Common myeloid progenitor, CD34-positive (primary cell): ENCODE results near the gene GAREM1.
A peak's percentile ranks its signal among the peaks of the same experiment; 100 is the strongest.

ENCODE experiments used
- CTCF ChIA-PET: fragments of 350-600 bp; sonication (Branson Sonifier 250); formaldehyde crosslinking; loops from one replicate; lab custom pipeline; 2021; ENCODE audit warnings: antibody characterized with exemption; lab: Charles Lee
- POLR2A ChIA-PET: fragments of 350-600 bp; sonication (Branson Sonifier 250); formaldehyde crosslinking; loops from one replicate; lab custom pipeline; 2021; ENCODE audit warnings: antibody characterized with exemption; lab: Charles Lee
- DNase-seq, 3 donors: peaks; one replicate each; pipeline versions ENCODE4 v3.0.0 to v3.0.0-alpha.2; 2013
- H3K27ac ChIP-seq, 2 experiments: 1 replicate in 1 of 2; 2 replicates in 1 of 2; pipeline ENCODE4 v1.7.0; 2013; ENCODE audit warnings: inconsistent platforms in 2 of 2, low read length in 2 of 2, mild to moderate bottlenecking in 2 of 2, low read depth in 1 of 2, moderate library complexity in 1 of 2; ENCODE audit not compliant: severe bottlenecking in 2 of 2, insufficient read depth in 1 of 2, poor library complexity in 1 of 2
- H3K27me3 ChIP-seq, 5 experiments: replicated peaks in 2 of 5; 1 replicate in 3 of 5; 2 replicates in 2 of 5; pipeline versions ENCODE4 v1.6.1 to v1.7.0; 2013; ENCODE audit warnings: low read length in 4 of 5, mild to moderate bottlenecking in 2 of 5, moderate library complexity in 2 of 5, inconsistent platforms in 1 of 5; ENCODE audit not compliant: insufficient read depth in 5 of 5, control insufficient read depth in 4 of 5
- H3K36me3 ChIP-seq, 4 experiments: 1 replicate in 2 of 4; 2 replicates in 2 of 4; pipeline versions ENCODE4 v1.6.1 to v1.7.0; 2013; ENCODE audit warnings: low read length in 3 of 4, control low read depth in 1 of 4, mild to moderate bottlenecking in 1 of 4; ENCODE audit not compliant: control insufficient read depth in 4 of 4, insufficient read depth in 4 of 4
- H3K4me1 ChIP-seq, 4 experiments: 1 replicate in 3 of 4; 2 replicates in 1 of 4; pipeline versions ENCODE4 v1.6.1 to v1.7.1; 2013; ENCODE audit warnings: low read length in 3 of 4, mild to moderate bottlenecking in 3 of 4, control low read depth in 1 of 4, inconsistent platforms in 1 of 4, moderate library complexity in 1 of 4; ENCODE audit not compliant: control insufficient read depth in 4 of 4, insufficient read depth in 4 of 4; ENCODE audit errors: control extremely low read depth in 1 of 4
- H3K4me3 ChIP-seq, 7 experiments: 1 replicate in 4 of 7; 2 replicates in 3 of 7; pipeline versions ENCODE4 v1.5.1 to v1.7.0; 2013; ENCODE audit warnings: mild to moderate bottlenecking in 7 of 7, low read length in 6 of 7, moderate library complexity in 6 of 7, inconsistent platforms in 2 of 7, low read depth in 2 of 7, control low read depth in 1 of 7; ENCODE audit not compliant: insufficient read depth in 4 of 7, control insufficient read depth in 1 of 7; ENCODE audit errors: extremely low read depth in 1 of 7
- H3K9me3 ChIP-seq, 5 experiments: 1 replicate in 4 of 5; 2 replicates in 1 of 5; pipeline versions ENCODE4 v1.6.1 to v1.7.1; 2013; ENCODE audit warnings: low read length in 4 of 5, mild to moderate bottlenecking in 2 of 5, inconsistent platforms in 1 of 5, low read depth in 1 of 5, moderate library complexity in 1 of 5; ENCODE audit not compliant: control insufficient read depth in 4 of 5, insufficient read depth in 2 of 5; ENCODE audit errors: control extremely low read depth in 1 of 5
- WGBS: methylation state at CpG from one replicate; pipeline ENCODE4 v1.1.5; 2013; ENCODE audit not compliant: insufficient coverage; 5-methylcytosine and 5-hydroxymethylcytosine counted together

The GAREM1 gene

DNA sequence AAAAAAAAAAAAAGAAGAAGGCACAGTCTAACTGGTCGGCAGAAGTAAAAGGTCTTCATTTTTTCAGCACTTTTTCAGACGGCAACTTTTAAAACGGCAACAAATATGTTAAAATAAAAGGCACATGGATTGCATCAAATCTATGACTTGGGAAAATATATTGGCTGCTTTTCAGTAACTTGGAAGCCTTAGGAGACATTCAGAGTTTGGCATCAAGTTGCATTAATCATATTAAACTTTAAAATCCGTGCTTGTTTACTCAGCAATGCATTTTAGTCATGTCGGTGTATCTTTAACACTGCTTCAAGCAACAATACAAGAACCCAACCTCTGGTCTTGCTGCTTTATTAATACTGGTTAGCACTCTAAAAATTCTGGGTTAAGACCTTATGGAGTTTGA lies 169.8 kb downstream of the GAREM1 start:
- DNase-seq: no peak
- no peak overlapping the region for H3K27ac ChIP-seq
- no peaks in the 10 kb centered on the region for H3K36me3 ChIP-seq
- no peak overlapping the region for H3K4me3 ChIP-seq
- 100% methylated on average over 4 of the region's 5 CpGs for WGBS
- H3K27me3 ChIP-seq: peaks cover 7 to 46% (median 24%) of the 10 kb centered on the region in 5 experiments
- H3K9me3 ChIP-seq: no peaks in the 10 kb centered on the region
- POLR2A ChIA-PET: no interaction called here
- peaks cover 0 to 2% (median 0%) of the 10 kb centered on the region in 4 experiments for H3K4me1 ChIP-seq
- CTCF ChIA-PET: interaction anchor here (1.1 to 3.7 kb wide), 2 partner anchors 11 to 135 kb away, joined by 3 to 11 read pairs; no protein-coding TSS in a partner anchor

DNA sequence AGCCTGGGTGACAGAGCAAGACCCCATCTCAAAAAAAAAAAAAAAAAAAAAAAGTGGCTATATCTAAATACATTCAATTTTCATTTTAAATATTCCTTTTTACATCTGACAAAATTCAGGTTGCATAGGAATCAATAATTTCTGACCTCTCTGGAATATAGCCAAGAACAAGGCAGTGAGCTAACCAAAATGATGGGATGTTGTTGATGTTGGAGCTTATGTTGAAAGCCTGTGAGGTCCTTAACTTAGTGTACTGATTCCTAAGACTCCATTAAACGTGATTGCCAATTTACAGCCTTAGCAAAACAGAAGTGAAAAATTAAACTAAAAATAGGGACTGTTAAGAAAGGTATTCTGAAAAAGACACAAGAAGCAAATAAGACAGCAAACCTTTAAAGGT lies 171.2 kb downstream of the GAREM1 start:
- Histone ChIP-seq H3K27ac (no peak overlapping the region), H3K4me1 (peaks cover 0 to 2% (median 0%) of the 10 kb centered on the region in 4 experiments), H3K27me3 (peaks cover 7 to 47% (median 25%) of the 10 kb centered on the region in 5 experiments), H3K9me3 (no peaks in the 10 kb centered on the region), H3K36me3 (no peaks in the 10 kb centered on the region), H3K4me3 (no peak overlapping the region)
- WGBS: no CpG with 5 or more reads among the region's 1 CpG
- DNase-seq: no peak
- POLR2A ChIA-PET: no interaction called here
- CTCF ChIA-PET: interaction anchor here (1.1 to 1.3 kb wide), 3 partner anchors 12 to 134 kb away, joined by 3 to 4 read pairs (median 3); no protein-coding TSS in a partner anchor

DNA sequence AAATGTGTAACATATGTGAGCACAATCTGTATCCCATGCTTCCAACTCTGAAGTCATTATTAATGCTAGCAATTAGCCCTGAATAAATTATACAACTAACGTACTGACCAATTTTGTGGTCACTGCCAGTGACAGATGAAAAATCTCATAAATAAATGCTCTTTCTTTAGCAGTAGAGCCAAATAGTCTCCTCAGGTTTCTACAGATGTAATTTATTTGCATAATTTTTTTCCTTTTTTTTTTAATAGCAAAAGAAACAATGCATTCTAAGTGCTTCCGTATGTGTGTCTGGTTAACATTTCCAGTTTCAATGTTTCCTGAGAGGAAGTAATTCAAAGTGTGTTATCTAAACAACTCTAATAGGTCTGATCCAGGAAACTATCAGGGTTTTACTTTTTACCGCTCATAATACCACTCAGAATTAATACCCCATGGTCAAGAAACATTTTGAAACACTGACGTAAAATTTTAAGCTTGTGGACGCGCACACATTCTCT lies 172.5 kb downstream of the GAREM1 start:
- Histone ChIP-seq H3K36me3 (no peaks in the 10 kb centered on the region), H3K4me1 (peaks cover 0 to 2% (median 0%) of the 10 kb centered on the region in 4 experiments), H3K4me3 (no peak overlapping the region), H3K9me3 (no peaks in the 10 kb centered on the region), H3K27ac (no peak overlapping the region), H3K27me3 (peaks cover 9 to 51% (median 27%) of the 10 kb centered on the region in 5 experiments)
- ChIA-PET CTCF (no interaction called here), POLR2A (no interaction called here)
- peak; percentile 15 to 34 (median 23) for DNase-seq
- 80% methylated on average over 2 of the region's 6 CpGs for WGBS

DNA sequence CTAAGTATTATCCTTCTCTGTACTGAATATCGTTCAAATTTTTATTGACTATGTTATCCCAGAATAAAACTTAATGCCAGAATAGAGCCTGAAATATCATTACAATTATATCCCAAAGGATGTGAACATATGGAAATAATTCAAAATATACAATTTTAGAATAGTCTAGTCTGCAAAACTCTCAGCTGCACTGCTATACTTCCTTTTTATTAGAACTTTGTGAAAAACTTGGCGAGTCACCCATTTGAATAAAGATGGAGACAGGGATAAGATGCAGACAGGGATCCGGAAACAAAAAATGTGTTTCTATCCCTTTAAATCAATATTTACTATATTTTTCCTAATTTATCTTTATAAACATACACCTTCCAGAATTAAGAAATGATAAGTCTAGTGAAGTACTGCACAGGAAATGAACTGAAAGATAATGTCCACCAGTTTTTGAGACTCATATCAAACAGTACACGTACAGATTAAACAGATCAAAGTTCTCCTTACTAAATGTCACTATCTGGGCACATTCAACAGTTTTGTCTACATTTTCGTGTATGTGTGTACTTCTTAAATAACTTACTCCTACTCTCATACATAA lies 173.0 kb downstream of the GAREM1 start:
- ChIA-PET CTCF (no interaction called here), POLR2A (no interaction called here)
- no peak for DNase-seq
- Histone ChIP-seq H3K4me3 (no peak overlapping the region), H3K27ac (no peak overlapping the region), H3K9me3 (no peaks in the 10 kb centered on the region), H3K4me1 (peaks cover 0 to 2% (median 0%) of the 10 kb centered on the region in 4 experiments), H3K27me3 (peaks cover 9 to 54% (median 27%) of the 10 kb centered on the region in 5 experiments), H3K36me3 (no peaks in the 10 kb centered on the region)
- no CpG with 5 or more reads among the region's 5 CpGs for WGBS

DNA sequence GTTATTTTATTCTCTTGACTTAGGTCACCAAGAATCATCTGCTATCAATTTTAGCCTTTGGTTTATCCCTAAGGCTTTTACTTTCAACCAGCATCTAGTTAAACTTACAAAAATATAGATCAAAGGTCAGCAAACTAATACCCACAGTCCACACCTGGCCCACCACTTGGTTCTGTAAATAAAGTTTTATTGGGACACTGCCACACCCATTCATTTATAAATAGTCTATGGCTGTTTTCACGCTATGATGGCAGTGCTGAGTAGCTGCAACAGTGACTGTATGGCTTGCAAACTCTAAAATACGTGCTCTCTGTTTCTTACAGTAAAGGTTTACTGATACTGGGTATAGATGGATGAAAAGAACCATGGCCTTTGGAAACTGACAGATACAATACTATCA lies 173.8 kb downstream of the GAREM1 start:
- no CpG with 5 or more reads among the region's 2 CpGs for WGBS
- CTCF ChIA-PET: no interaction called here
- Histone ChIP-seq H3K36me3 (no peaks in the 10 kb centered on the region), H3K4me3 (no peak overlapping the region), H3K9me3 (no peaks in the 10 kb centered on the region), H3K27ac (no peak overlapping the region), H3K4me1 (no peaks in the 10 kb centered on the region), H3K27me3 (peaks cover 9 to 55% (median 27%) of the 10 kb centered on the region in 5 experiments)
- DNase-seq: no peak
- POLR2A ChIA-PET: no interaction called here

DNA sequence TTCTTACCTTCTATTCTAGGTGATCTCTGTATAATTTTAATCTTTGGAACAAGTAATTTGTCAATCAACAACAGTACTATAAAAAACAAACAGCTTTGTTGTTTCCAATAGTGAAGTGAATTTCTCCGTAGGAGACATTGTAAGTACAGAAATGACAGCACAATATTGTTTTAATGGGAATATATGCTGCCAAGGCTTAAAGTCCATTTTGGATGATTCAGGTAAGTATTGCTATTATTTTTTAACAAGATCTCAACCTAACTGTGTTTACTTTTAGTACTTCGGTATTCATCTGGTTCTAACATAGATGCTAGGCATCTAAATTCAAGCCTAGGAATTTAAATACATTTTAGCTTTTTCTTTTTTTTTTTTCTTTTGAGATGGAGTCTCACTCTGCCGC lies 175.1 kb downstream of the GAREM1 start:
- Histone ChIP-seq H3K27me3 (peaks cover 9 to 46% (median 23%) of the 10 kb centered on the region in 5 experiments), H3K4me1 (no peaks in the 10 kb centered on the region), H3K36me3 (no peaks in the 10 kb centered on the region), H3K9me3 (no peaks in the 10 kb centered on the region), H3K27ac (no peak overlapping the region), H3K4me3 (no peak overlapping the region)
- DNase-seq: no peak
- CTCF ChIA-PET: interaction anchor here (1.2 to 1.4 kb wide), 2 partner anchors 10 to 11 kb away, joined by 3 to 4 read pairs; no protein-coding TSS in a partner anchor
- WGBS: no CpG with 5 or more reads among the region's 3 CpGs
- POLR2A ChIA-PET: no interaction called here

DNA sequence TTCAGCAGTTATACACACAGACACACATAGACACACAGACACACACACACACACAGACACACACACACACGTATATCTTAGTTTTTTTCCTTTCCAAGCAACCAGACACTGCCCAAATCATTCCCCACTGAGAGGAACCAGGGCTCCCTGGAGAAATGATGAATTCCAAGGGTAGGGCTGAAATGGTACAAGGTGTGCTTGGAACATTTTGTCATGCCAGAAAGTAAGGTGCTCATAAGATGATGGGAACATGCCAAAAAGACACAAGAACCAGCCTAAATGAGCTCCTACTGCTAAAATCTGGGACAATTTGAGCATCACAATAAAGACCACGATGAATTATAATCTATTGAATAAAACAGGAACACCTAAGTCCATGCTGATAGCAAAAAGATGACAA lies 177.6 kb downstream of the GAREM1 start:
- no CpG with 5 or more reads among the region's 2 CpGs for WGBS
- Histone ChIP-seq H3K27ac (no peak overlapping the region), H3K4me3 (no peak overlapping the region), H3K36me3 (no peaks in the 10 kb centered on the region), H3K4me1 (no peaks in the 10 kb centered on the region), H3K9me3 (no peaks in the 10 kb centered on the region), H3K27me3 (peaks cover 8 to 32% (median 10%) of the 10 kb centered on the region in 5 experiments)
- CTCF ChIA-PET: no interaction called here
- POLR2A ChIA-PET: no interaction called here
- DNase-seq: no peak
